HTERT RPE-1 (cell line): ENCODE data around the gene GGT1.
"Not testable (repeated sequence)": the region's sequence is repeated elsewhere in the genome, so short reads cannot be mapped to it uniquely, and the experiment has no call there.

Source experiments
- in situ Hi-C: fragments of 300-500 bp; cut with MboI; formaldehyde crosslinking; loops from 4 replicates; pipeline ENCODE4 v1.14.3; 2020; ENCODE audit warnings: low sequenced_read_pairs

Gene GGT1

DNA sequence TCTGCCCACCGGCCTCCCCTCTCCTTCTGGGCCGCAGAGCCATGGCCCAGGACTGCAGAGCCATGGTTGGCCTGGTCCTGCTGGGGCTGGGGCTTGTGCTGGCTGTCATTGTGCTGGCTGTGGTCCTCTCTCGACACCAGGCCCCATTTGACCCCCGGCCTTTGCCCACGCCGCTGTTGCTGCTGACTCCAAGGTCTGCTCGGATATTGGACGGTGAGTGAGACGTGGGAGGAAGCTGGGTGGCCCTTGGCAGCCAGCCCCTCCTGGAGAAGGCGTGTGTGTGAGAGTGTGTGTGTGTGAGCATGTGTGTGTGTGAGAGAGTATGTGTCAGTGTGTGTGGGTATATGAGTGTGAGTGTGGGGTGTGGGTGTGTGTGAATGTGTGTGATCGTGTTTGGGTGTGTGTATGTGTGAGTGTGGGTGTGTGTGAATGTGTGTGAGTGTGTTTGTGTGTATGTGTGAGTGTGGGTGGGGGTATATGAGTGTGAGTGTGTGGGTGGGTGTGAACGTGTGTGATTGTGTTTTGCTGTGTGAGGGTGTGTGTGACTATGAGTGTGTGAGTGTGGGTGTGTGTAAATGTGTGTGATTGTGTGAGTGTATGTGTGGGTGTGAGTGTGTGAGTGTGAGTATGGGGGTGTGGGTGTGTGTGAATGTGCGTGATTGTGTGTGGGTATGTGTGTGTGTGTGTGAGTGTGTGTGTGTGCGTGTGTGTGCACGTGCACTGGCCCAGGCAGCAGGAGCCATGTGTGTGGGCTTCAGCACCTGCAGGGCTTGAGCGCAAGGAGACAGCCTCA, 30.4 kb downstream of the GGT1 start:
- in situ Hi-C loops: not testable (repeated sequence)

DNA sequence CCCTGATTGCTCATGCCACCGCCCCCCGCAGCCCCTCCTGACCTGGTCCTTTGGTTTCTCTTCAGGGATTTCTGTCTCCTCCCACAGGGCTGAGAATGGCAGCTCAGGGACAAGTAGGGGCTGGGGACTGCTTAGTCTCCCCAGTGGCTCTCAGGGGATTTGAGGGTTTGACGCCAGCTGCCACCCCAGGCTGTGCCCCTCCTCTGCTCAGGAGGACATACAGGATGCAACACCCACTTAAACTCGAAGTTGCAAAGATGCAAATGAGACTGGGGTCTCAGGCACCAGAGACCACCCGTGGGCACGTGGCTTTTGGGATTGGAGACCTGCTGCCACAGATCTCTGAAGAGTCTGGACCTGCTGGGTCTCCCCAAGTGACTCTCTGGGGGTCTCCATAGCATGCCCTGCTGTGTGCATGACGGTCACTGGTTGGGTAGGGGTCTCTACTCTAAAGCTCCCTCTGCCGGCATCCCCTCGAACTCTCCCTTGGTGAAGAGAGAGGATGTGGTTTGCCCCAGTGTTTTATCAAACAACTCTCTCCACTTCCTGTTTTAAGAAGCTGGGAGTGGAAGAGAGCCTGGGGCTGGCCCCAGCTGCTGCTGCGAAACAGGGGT, 31.9 kb downstream of the GGT1 start:
- in situ Hi-C loops: not testable (repeated sequence)

- in situ Hi-C loops: not testable (repeated sequence)
Observed at GRCh38 chr22:24636513-24636912, 33.5 kb downstream of the GGT1 start.

DNA sequence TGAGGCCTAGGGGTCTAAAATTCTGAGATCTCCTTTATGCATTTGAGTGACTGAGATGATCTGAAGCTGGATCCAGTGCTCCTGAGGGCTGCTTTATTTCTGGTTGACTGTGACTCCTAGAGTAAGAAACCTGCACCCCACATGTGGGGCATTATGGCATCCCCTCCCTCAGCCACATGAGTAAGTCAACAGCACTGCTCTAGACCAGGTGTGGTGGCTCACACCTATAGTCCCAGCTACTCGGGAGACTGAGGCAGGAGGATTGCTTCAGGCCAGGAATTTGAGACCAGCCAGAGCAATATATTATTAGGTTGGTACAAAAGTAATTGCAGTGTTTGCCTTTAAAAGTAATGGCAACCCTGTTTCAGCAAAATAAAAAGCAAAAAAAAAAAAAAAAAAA, 39.3 kb downstream of the GGT1 start:
- in situ Hi-C loops: not testable (repeated sequence)

DNA sequence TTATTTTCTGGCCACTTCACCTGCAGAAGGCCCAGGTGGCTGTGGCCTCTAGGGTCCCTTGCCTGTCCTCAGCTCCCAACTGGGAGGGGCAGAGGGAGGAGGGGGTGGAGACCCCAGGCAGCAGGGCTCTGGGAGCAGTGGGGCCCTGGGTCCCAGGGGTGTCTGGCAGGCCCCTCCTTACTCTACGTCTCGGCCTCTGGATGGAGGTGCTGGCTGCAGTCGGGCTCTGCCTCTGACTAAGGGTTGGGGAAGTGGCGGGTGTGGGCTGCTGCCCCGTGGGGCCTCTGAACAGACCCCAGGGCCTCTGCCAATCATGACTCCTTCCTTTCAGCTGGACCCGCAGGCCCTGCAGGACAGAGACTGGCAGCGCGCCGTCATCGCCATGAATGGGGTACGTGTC, 41.4 kb downstream of the GGT1 start:
- in situ Hi-C loops: not testable (repeated sequence)

- in situ Hi-C loops: not testable (repeated sequence)
Observed at GRCh38 chr22:24645408-24646399, 42.7 kb downstream of the GGT1 start.

- in situ Hi-C loops: not testable (repeated sequence)
Observed at GRCh38 chr22:24646756-24647155, 43.8 kb downstream of the GGT1 start.

DNA sequence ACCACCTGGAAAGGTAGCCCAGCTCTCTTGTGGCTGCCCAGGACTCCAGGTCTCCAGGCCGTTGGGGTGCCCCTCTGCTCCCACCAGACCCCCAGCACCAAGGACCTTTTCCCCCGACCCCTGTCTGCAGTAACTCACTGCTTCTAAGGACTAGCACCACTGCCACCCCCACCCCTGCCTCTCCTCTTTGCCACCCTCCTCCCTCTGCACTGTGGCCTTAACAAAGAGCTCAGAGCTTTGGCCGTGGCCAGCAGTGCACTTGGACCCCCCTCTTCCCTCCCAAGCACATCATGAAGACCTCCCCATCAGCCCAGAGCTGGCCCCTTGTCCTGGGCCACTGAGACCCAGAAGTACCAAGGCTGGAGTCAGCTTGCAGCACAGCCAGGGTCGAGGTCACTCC, 46.4 kb downstream of the GGT1 start:
- in situ Hi-C loops: not testable (repeated sequence)

DNA sequence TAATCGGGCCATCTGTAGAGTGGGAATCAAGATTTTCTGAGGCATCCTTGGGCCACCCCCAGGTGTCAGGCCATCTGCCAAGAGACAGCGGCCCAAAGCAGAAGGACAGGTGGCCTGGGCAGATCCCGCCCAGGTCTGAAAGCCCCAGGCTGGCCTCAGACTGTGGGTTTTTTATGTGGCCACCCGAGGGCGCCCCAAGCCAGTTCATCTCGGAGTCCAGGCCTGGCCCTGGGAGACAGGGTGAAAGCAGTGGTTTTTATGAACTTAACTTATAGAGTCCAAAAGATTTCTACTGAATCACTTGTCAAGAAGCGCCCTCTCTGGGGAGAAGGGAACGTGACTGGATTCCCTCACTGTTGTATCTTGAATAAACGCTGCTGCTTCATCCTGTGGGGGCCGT, 47.9 kb downstream of the GGT1 start:
- in situ Hi-C loops: not testable (repeated sequence)

DNA sequence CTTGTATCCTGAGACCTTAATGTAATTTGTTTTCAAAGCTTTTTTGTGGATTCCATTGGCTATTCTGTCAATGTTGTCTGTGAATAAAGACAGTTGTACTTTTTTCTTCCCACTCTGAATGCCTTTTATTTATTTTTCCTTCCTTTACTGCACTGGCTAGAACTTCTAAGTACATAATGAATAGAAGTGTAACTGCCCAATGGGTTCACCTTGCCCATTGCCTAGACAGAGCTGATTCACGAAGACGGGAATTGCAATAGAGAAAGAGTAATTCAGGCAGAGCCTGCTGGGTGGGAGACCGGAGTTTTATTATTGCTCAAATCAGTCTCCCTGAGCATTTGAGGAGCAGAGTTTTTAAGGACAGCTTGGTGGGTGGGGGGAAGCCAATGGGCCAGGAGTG, 62.4 kb downstream of the GGT1 start:
- in situ Hi-C loops: not testable (repeated sequence)

GRCh38 chr22:24667904-24668303, 64.9 kb downstream of the GGT1 start:
- in situ Hi-C loops: not testable (repeated sequence)

DNA sequence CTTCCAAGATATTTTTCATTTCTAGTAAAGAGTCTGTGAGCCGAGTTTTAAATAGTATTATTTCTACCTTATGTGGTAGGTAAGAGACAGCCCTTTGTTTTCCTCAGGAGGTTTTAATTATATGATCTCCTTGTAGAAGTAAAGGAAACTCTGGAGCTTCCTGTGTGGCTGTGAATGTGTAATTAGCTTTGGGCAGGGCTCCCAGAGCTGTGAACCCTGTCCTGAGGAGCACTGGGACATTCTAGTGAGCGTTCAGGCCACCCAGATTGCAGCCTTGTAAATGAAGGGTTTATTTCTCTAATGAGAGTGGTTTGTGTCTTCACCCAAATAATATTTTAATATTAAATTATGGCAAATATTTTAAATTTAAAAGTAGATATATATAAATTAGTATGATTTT, 69.5 kb downstream of the GGT1 start:
- in situ Hi-C loops: not testable (repeated sequence)
